BJ (cell line): ENCODE data around the gene ZBED4. TPM values are rescaled to one million over a fixed set of nuclear protein-coding genes. Genes with fewer than 3 reads are reported as not detected.

Experiments
- CTCF ChIA-PET: fragments of 350-600 bp; formaldehyde crosslinking; extraction: SDS; loops from one replicate; lab custom pipeline; 2021; ENCODE audit warnings: antibody characterized with exemption, inconsistent platforms; lab: Yijun Ruan, JAX
- POLR2A ChIA-PET: fragments of 300-600 bp; sonication (Branson Sonifier 250); formaldehyde crosslinking; extraction: SDS; loops from one replicate; lab custom pipeline; 2021; ENCODE audit warnings: antibody characterized with exemption; lab: Charles Lee
- DNase-seq: peaks from one replicate; pipeline ENCODE4 v3.0.0-alpha.2; 2011; ENCODE audit warnings: low read depth
- H3K27me3 ChIP-seq: 2 replicates; pipeline ENCODE4 v1.6.0; 2011; ENCODE audit warnings: low read length; ENCODE audit not compliant: control insufficient read depth, insufficient read depth
- H3K36me3 ChIP-seq: 2 replicates; pipeline ENCODE4 v1.5.1; 2011; ENCODE audit warnings: low read length; ENCODE audit not compliant: control insufficient read depth, insufficient read depth
- H3K4me3 ChIP-seq: 2 replicates; pipeline ENCODE4 v1.5.1; 2011; ENCODE audit warnings: low read depth, mild to moderate bottlenecking, control low read depth, low read length
- CTCF ChIP-seq: IDR thresholded peaks from 2 replicates; pipeline ENCODE4 v1.5.1; 2011; ENCODE audit warnings: low read depth, mild to moderate bottlenecking, control low read depth, inconsistent platforms, low read length, moderate library complexity; ENCODE audit not compliant: insufficient read depth
- polyA minus RNA-seq: library from RNA; depleted of rRNA, polyadenylated mRNA; stranded (reverse); fragments of >200 nt; gene quantifications from 2 replicates; pipeline ENCODE4 v1.2.3, GENCODE V29; 2011; rRNA and poly(A)+ RNA removed
- polyA plus RNA-seq: library from polyadenylated mRNA; depleted of rRNA; stranded (reverse); fragments of >200 nt; gene quantifications from 2 replicates; pipeline ENCODE4 v1.2.3, GENCODE V29; 2011; rRNA removed

ZBED4 gene
- polyA plus RNA-seq (3.6 and 4.5 TPM in 2 replicates), polyA minus RNA-seq (5.6 and 6.5 TPM in 2 replicates)

DNA sequence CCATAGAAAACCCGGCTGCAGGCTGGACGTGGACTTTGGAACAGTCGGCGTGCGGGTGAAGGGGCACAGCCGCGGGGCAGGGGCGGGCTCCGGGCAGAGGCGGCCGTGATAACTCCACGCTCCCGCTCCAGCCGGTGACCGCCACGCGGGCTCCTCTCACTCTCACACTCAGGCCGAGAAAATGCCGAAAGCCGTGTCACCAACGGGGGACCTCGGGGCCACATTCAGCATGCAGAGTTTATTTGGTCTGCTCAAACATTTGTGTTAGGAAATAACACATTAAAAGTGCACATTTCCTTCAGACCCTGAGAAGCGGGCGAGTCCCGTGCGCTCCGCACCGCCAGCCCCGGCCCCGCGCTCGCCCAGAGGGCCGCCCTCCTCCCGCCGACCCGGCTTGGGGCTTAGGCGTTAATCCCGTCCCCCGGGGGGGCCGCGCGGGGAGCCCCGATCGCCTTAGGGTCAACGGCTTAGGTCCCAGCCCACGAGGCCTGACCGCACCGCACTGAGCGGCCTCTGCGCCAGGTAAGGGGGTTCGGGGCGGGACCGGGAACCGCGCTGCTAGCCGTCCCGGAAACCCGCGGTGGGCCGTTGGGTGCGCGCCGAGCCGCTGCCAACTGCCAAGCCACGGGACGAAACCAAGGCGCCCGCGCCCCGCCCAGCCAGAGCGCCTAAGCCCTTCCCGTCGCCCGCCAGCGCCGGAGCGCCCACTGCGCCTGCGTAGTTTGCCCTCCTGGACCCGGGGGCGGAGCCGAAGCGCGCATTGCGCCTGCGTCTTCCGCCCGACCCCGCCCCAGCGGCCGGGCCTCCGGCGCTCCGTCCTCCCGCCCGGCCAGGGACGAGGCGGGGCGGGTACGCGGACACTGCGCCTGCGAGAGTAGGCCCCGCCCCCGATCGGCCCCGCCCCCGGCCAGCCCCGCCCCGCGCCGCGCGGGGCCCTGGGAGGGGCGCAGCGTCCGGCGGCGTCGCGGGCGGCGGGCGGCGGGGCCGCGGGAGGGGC, at the start of gene ZBED4:
Gene ZBED4, plus strand, starts transcription at position 947 of the 997 bp plus-strand sequence. CDS start 29,819 bp downstream, outside the sequence.
- peaks cover 11% of the 10 kb centered on the region for H3K27me3 ChIP-seq
- H3K4me3 ChIP-seq: peak within 1 kb of the TSS; percentile 80
- peak; percentile 54 for DNase-seq
- CTCF ChIA-PET: interaction anchor here (0.6 kb wide), 1 partner anchor 13 kb away, joined by 3 read pairs; no protein-coding TSS in a partner anchor
- H3K36me3 ChIP-seq: peaks cover 3% of the 10 kb centered on the region
- TF ChIP-seq CTCF: no peak
- POLR2A ChIA-PET: no interaction called here

DNA sequence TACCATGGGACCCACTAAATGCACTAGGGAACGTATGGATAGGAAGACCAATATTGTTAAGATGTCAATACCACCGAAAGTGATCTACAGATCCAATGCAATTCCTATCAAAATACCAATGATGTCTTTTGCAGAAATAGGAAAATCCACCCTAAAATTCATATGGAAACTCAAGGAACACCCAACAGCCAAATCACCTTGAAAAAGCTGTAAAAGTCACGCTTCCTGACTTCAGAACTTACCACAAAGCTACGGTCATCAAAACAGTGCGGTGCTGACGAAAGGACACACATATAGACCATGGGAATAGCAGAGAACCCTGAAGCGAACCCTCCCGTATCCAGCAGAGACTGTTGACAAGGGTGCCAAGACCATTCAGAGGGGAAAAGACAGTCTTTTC, 46.5 kb upstream of the ZBED4 start:
- H3K36me3 ChIP-seq: peaks cover 16% of the 10 kb centered on the region
- POLR2A ChIA-PET: no interaction called here

DNA sequence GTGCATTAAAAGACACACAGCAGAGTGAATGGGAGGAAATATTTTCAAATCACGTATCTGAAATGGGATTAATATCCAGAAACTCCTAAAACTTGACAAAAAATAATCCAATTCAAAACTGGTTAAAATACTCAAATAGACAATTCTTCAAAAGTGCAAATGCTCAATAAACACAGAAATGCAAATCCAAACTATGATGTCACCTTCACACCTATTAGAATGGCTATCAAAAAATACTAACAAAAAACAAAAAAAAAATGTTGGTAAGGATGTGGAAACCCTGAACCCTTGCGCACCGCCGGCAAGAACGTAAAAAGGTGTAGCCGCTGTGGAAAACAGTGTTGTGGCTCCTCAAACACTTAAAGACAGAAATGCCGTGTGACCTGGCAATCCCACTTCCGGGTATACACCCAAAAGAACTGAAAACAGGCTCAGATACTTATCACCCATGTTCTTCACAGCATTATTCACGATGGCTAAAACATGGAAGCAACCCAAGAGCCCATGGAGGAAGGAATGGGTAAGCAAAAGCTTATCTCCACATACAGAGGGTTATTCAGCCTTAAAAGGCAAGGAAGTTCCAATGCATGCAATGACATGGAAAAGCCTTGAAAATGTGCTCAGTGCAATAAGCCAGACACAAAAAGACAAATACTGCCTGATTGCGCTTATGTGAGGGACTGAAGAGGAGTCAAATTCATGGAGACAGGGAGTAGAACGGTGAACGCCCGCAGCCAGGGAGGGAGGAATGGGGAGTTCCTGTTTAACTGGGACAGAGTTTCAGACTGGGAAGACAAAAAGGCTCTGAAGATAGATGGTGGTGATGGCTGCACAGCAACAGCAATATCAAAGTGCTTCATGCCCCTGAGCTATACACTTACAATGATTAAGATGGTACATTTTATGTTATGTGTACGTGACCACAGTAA, 45.6 kb upstream of the ZBED4 start:
- Histone ChIP-seq H3K27me3 (no peaks in the 10 kb centered on the region), H3K4me3 (no peak overlapping the region), H3K36me3 (peaks cover 18% of the 10 kb centered on the region)
- ChIA-PET POLR2A (no interaction called here), CTCF (no interaction called here)
- no peak for DNase-seq
- no peak for TF ChIP-seq CTCF

More for the DNA sequence above, 46.5 kb upstream of the ZBED4 start:
- H3K4me3 ChIP-seq: no peak overlapping the region
- DNase-seq: no peak
- CTCF ChIA-PET: no interaction called here
- H3K27me3 ChIP-seq: no peaks in the 10 kb centered on the region
- no peak for TF ChIP-seq CTCF

DNA sequence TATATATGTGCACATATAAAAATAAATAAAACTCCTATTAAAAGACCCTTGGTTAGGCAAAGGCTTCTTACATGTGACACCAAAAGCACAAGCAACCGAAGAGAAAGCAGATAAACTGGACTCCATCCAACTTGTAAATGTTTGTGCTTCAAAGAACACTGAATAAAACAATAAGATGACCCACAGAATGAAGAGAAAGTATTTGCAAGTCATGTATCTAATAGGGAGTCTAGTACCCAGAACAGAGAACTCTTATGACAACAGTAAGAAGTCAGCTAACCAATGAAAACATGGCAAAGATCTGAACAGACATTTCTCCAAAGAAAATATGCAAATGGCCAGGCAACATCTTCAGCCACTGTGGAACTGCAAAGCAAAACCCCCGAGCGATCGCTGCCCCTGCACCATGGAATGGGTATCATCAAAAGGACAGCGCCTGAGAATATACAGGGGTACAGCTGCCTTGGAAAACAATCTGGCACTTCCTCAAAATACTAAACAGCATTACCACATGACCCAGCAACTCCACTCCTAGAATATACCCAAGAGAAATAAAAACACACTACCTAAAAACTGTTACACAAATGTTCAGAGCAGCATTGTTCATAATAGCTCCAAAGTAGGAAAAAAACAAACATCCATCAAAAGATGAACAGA, 43.2 kb upstream of the ZBED4 start:
- POLR2A ChIA-PET: no interaction called here
- no peak overlapping the region for H3K4me3 ChIP-seq
- no peak for TF ChIP-seq CTCF
- peaks cover 16% of the 10 kb centered on the region for H3K36me3 ChIP-seq
- no peak for DNase-seq
- H3K27me3 ChIP-seq: no peaks in the 10 kb centered on the region
- CTCF ChIA-PET: no interaction called here
